ENCODE results near the gene AP4E1. TPM values are rescaled to one million over a fixed set of nuclear protein-coding genes. Genes with fewer than 3 reads are reported as not detected.

AP4E1 gene
- total RNA-seq, 3 donors from 2014 or later: 5.8 to 12.8 (median 12.7) TPM

GRCh38 chr15:50881121-50882048 is 27.1 kb upstream of the AP4E1 start:
- TF ChIP-seq CTCF (IDR thresholded peaks at IDR 0.05): no peak
- TF ChIP-seq POLR2A (IDR thresholded peaks at IDR 0.05): no peak
- no peak for TF ChIP-seq POLR2AphosphoS5 (IDR thresholded peaks at IDR 0.05)
- no peak overlapping the region for H3K4me3 ChIP-seq
- H3K4me1 ChIP-seq: peaks cover 0 to 3% of the 10 kb centered on the region in 2 donors
- intact Hi-C loops (cut with DNase I; ENCODE audit: low total_unique reads): no loop called here
- H3K27ac ChIP-seq: peak overlapping the region; percentile 49 to 61
- no peaks in the 10 kb centered on the region for H3K27me3 ChIP-seq
- H3K9me3 ChIP-seq: no peaks in the 10 kb centered on the region
- H3K36me3 ChIP-seq: no peaks in the 10 kb centered on the region
- DNase-seq (ENCODE audit: low spot score in 2 of 2): no peak

- Histone ChIP-seq H3K9me3 (no peaks in the 10 kb centered on the region), H3K4me3 (no peak overlapping the region), H3K4me1 (no peaks in the 10 kb centered on the region), H3K36me3 (no peaks in the 10 kb centered on the region), H3K27me3 (no peaks in the 10 kb centered on the region), H3K27ac (no peak overlapping the region)
- intact Hi-C loops (cut with DNase I; ENCODE audit: low total_unique reads): no loop called here
- DNase-seq (ENCODE audit: low spot score in 2 of 2): no peak
- TF ChIP-seq POLR2AphosphoS5 (IDR thresholded peaks at IDR 0.05) (no peak), CTCF (IDR thresholded peaks at IDR 0.05) (no peak), POLR2A (IDR thresholded peaks at IDR 0.05) (no peak)
Measured at GRCh38 chr15:50883903-50884302, 24.6 kb upstream of the AP4E1 start.

GRCh38 chr15:50884540-50884939 is 23.9 kb upstream of the AP4E1 start:
- DNase-seq (ENCODE audit: low spot score in 2 of 2): no peak
- H3K9me3 ChIP-seq: no peaks in the 10 kb centered on the region
- H3K36me3 ChIP-seq: no peaks in the 10 kb centered on the region
- no peaks in the 10 kb centered on the region for H3K4me1 ChIP-seq
- intact Hi-C loops (cut with DNase I; ENCODE audit: low total_unique reads): no loop called here
- no peaks in the 10 kb centered on the region for H3K27me3 ChIP-seq
- peak overlapping the region; percentile 80 to 87 for H3K27ac ChIP-seq
- TF ChIP-seq CTCF (IDR thresholded peaks at IDR 0.05) (no peak), POLR2AphosphoS5 (IDR thresholded peaks at IDR 0.05) (no peak), POLR2A (IDR thresholded peaks at IDR 0.05) (no peak)
- no peak overlapping the region for H3K4me3 ChIP-seq

- no peak for TF ChIP-seq POLR2AphosphoS5 (IDR thresholded peaks at IDR 0.05)
- TF ChIP-seq CTCF (IDR thresholded peaks at IDR 0.05): no peak
- TF ChIP-seq POLR2A (IDR thresholded peaks at IDR 0.05): no peak
- H3K9me3 ChIP-seq: peaks cover 0 to 4% of the 10 kb centered on the region in 2 donors
- H3K27ac ChIP-seq: no peak overlapping the region
- intact Hi-C loops (cut with DNase I; ENCODE audit: low total_unique reads): no loop called here
- H3K27me3 ChIP-seq: no peaks in the 10 kb centered on the region
- DNase-seq (ENCODE audit: low spot score in 2 of 2): no peak
- no peaks in the 10 kb centered on the region for H3K4me1 ChIP-seq
- no peaks in the 10 kb centered on the region for H3K36me3 ChIP-seq
- H3K4me3 ChIP-seq: no peak overlapping the region
Measured at GRCh38 chr15:50886139-50886467, 22.4 kb upstream of the AP4E1 start.

GRCh38 chr15:50886611-50887345 is 21.7 kb upstream of the AP4E1 start:
- H3K4me3 ChIP-seq: no peak overlapping the region
- H3K27ac ChIP-seq: no peak overlapping the region
- DNase-seq (ENCODE audit: low spot score in 2 of 2): no peak
- no peaks in the 10 kb centered on the region for H3K36me3 ChIP-seq
- TF ChIP-seq POLR2AphosphoS5 (IDR thresholded peaks at IDR 0.05): no peak
- TF ChIP-seq CTCF (IDR thresholded peaks at IDR 0.05): no peak
- TF ChIP-seq POLR2A (IDR thresholded peaks at IDR 0.05): no peak
- H3K9me3 ChIP-seq: peaks cover 0 to 9% of the 10 kb centered on the region in 2 donors
- H3K27me3 ChIP-seq: no peaks in the 10 kb centered on the region
- no peaks in the 10 kb centered on the region for H3K4me1 ChIP-seq
- intact Hi-C loops (cut with DNase I; ENCODE audit: low total_unique reads): no loop called here

Measured in breast epithelium (tissue), 4 donors.